Left ventricle myocardium inferior (tissue), 1 donor: ENCODE results near the gene GDF10. TPM values are rescaled to one million over a fixed set of nuclear protein-coding genes. Genes with fewer than 3 reads are reported as not detected.

Source experiments
- DNase-seq: peaks from one replicate; pipeline ENCODE4 v3.0.0-alpha.2; 2020
- H3K27ac ChIP-seq: fragments of 200-600 bp; replicated peaks from 2 replicates; pipeline ENCODE4 v1.8.0; 2021
- H3K27me3 ChIP-seq: fragments of 200-600 bp; 2 replicates; pipeline ENCODE4 v1.8.0; 2021; ENCODE audit warnings: low read depth
- H3K36me3 ChIP-seq: fragments of 200-600 bp; 2 replicates; pipeline ENCODE4 v1.8.0; 2021
- H3K4me1 ChIP-seq: fragments of 200-600 bp; 2 replicates; pipeline ENCODE4 v1.8.0; 2021
- H3K4me3 ChIP-seq: fragments of 200-600 bp; 2 replicates; pipeline ENCODE4 v1.8.0; 2021; ENCODE audit warnings: mild to moderate bottlenecking, moderate library complexity
- H3K9me3 ChIP-seq: fragments of 200-600 bp; replicated peaks from 2 replicates; pipeline ENCODE4 v1.8.0; 2021
- CTCF ChIP-seq: fragments of 200-600 bp; IDR thresholded peaks from 2 replicates; pipeline ENCODE4 v1.8.0; 2021; ENCODE audit warnings: antibody characterized with exemption, mild to moderate bottlenecking, borderline replicate concordance
- intact Hi-C: fragments of 100-400 bp; cut with micrococcal nuclease; formaldehyde crosslinking; loops from one replicate; pipeline ENCODE4 v1.11.0; 2022
- total RNA-seq: library from RNA; stranded (reverse); fragmentation: NEBNext Ultra II Directional; extraction: Animal tissue kit (Norgen Biotek cat#: 25700); gene quantifications from one replicate; pipeline ENCODE4 v1.2.1, GENCODE V29; 2021
- donor health status: DM: no; HTN: yes; CAD: no; lungs with severe emphysema.

GDF10 gene
- total RNA-seq, 1 donor from 2014 or later = 0.22 TPM

- H3K9me3 ChIP-seq = no peaks in the 10 kb centered on the region
- TF ChIP-seq CTCF = no peak
- no peaks in the 10 kb centered on the region for H3K36me3 ChIP-seq
- no peak for DNase-seq
- H3K4me3 ChIP-seq = no peak overlapping the region
- intact Hi-C loops = no loop called here
- H3K27ac ChIP-seq = no peak overlapping the region
- peaks cover 5% of the 10 kb centered on the region for H3K27me3 ChIP-seq
- H3K4me1 ChIP-seq = peaks cover 12% of the 10 kb centered on the region
Measured at GRCh38 chr10:47288236-47288635, 11.8 kb upstream of the GDF10 start.

- DNase-seq = no peak
Measured at GRCh38 chr10:47288916-47289495, 11.0 kb upstream of the GDF10 start.

GRCh38 chr10:47289921-47290320 lies 10.1 kb upstream of the GDF10 start:
- peaks cover 12% of the 10 kb centered on the region for H3K4me1 ChIP-seq
- H3K27me3 ChIP-seq = peaks cover 11% of the 10 kb centered on the region
- H3K27ac ChIP-seq = no peak overlapping the region
- DNase-seq = no peak
- no peak for TF ChIP-seq CTCF
- H3K9me3 ChIP-seq = no peaks in the 10 kb centered on the region
- no peak overlapping the region for H3K4me3 ChIP-seq
- H3K36me3 ChIP-seq = no peaks in the 10 kb centered on the region
- intact Hi-C loops = no loop called here

More at GRCh38 chr10:47288916-47289495, 11.0 kb upstream of the GDF10 start:
- Histone ChIP-seq H3K9me3 (no peaks in the 10 kb centered on the region), H3K27me3 (peaks cover 5% of the 10 kb centered on the region), H3K27ac (no peak overlapping the region), H3K4me1 (peaks cover 12% of the 10 kb centered on the region), H3K36me3 (no peaks in the 10 kb centered on the region), H3K4me3 (no peak overlapping the region)
- TF ChIP-seq CTCF = no peak
- intact Hi-C loops = no loop called here

- no peak for TF ChIP-seq CTCF
- H3K36me3 ChIP-seq = no peaks in the 10 kb centered on the region
- H3K27me3 ChIP-seq = peaks cover 15% of the 10 kb centered on the region
- no peak overlapping the region for H3K27ac ChIP-seq
- DNase-seq = no peak
- H3K9me3 ChIP-seq = no peaks in the 10 kb centered on the region
- H3K4me3 ChIP-seq = no peak overlapping the region
- intact Hi-C loops = no loop called here
- H3K4me1 ChIP-seq = peaks cover 12% of the 10 kb centered on the region
Measured at GRCh38 chr10:47290338-47290737, 9.7 kb upstream of the GDF10 start.

- Histone ChIP-seq H3K9me3 (no peaks in the 10 kb centered on the region), H3K4me3 (no peak overlapping the region), H3K4me1 (peaks cover 7% of the 10 kb centered on the region), H3K27ac (no peak overlapping the region), H3K36me3 (no peaks in the 10 kb centered on the region), H3K27me3 (peaks cover 25% of the 10 kb centered on the region)
- no peak for TF ChIP-seq CTCF
- DNase-seq = no peak
- intact Hi-C loops = no loop called here
Measured at GRCh38 chr10:47291682-47292081, 8.3 kb upstream of the GDF10 start.
